Ishikawa (cell line): ENCODE measurements around the gene IKZF1.

Experiments
- CEBPB ChIP-seq: IDR thresholded peaks from 2 replicates; pipeline ENCODE4 v1.6.1; 2012
- CREB1 ChIP-seq: IDR thresholded peaks from 2 replicates; pipeline ENCODE4 v1.6.1; 2012; ENCODE audit warnings: low read depth
- EGR1 ChIP-seq: IDR thresholded peaks from 2 replicates; pipeline ENCODE4 v1.6.1; 2012
- EP300 ChIP-seq: IDR thresholded peaks from 2 replicates; pipeline ENCODE4 v1.6.1; 2012; ENCODE audit warnings: borderline replicate concordance
- FOXM1 ChIP-seq: IDR thresholded peaks from 2 replicates; pipeline ENCODE4 v1.6.1; 2012; ENCODE audit warnings: low read depth, borderline replicate concordance
- NFIC ChIP-seq: IDR thresholded peaks from 2 replicates; pipeline ENCODE4 v1.6.1; 2012
- RAD21 ChIP-seq: IDR thresholded peaks from 2 replicates; pipeline ENCODE4 v1.6.1; 2012; ENCODE audit warnings: low read depth
- TAF1 ChIP-seq: IDR thresholded peaks from 2 replicates; pipeline ENCODE4 v1.6.1; 2012; ENCODE audit warnings: low read depth, mild to moderate bottlenecking
- TCF12 ChIP-seq: IDR thresholded peaks from 2 replicates; pipeline ENCODE4 v1.6.1; 2012; ENCODE audit warnings: low read depth
- TEAD4 ChIP-seq: IDR thresholded peaks from 2 replicates; pipeline ENCODE4 v1.6.1; 2012
- YY1 ChIP-seq: IDR thresholded peaks from 2 replicates; pipeline ENCODE4 v1.6.1; 2012; ENCODE audit warnings: low read depth
- ZBTB7A ChIP-seq: IDR thresholded peaks from 2 replicates; pipeline ENCODE4 v1.6.1; 2012; ENCODE audit warnings: low read depth
- TF ChIP-seq, protein P1 (sequence below): IDR thresholded peaks from 2 replicates; pipeline ENCODE4 v1.6.1; 2012; ENCODE audit warnings: low read depth, mild to moderate bottlenecking
- TF ChIP-seq, protein P2 (sequence below): IDR thresholded peaks from 2 replicates; pipeline ENCODE4 v1.6.1; 2012
- TF ChIP-seq, protein P3 (sequence below): IDR thresholded peaks from 2 replicates; pipeline ENCODE4 v1.6.1; 2012

Gene IKZF1

DNA sequence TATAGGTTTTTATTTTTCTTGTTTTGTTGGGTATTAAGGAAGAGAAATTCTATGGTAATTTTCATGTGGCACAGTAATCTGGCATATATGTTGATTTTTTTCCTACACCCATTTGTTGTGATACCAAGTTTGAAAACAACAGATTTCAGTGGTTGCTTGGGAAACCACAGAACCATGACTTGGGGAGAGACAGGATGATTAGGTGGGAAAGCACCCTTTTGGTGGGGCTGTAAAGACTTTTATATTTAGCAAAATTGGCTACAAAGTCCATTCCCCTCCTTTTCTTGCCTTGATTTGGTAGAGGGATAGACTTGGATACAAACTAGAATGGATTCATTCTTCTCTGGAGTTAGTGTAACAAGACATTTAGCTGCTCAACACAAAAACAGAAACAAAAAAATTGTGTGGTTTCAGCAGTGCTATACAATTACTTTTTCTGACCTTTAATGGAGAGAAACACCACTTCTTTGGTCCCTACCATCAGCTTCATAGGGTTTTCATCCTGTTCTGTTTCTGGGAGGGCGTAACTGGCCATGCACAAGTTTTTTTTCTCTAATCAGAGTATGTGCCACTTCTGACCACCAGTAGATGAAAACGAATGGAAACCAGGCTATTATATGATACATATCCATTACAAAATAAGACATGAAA is 92.9 kb downstream of the IKZF1 start:
- TF ChIP-seq, protein P1, sequence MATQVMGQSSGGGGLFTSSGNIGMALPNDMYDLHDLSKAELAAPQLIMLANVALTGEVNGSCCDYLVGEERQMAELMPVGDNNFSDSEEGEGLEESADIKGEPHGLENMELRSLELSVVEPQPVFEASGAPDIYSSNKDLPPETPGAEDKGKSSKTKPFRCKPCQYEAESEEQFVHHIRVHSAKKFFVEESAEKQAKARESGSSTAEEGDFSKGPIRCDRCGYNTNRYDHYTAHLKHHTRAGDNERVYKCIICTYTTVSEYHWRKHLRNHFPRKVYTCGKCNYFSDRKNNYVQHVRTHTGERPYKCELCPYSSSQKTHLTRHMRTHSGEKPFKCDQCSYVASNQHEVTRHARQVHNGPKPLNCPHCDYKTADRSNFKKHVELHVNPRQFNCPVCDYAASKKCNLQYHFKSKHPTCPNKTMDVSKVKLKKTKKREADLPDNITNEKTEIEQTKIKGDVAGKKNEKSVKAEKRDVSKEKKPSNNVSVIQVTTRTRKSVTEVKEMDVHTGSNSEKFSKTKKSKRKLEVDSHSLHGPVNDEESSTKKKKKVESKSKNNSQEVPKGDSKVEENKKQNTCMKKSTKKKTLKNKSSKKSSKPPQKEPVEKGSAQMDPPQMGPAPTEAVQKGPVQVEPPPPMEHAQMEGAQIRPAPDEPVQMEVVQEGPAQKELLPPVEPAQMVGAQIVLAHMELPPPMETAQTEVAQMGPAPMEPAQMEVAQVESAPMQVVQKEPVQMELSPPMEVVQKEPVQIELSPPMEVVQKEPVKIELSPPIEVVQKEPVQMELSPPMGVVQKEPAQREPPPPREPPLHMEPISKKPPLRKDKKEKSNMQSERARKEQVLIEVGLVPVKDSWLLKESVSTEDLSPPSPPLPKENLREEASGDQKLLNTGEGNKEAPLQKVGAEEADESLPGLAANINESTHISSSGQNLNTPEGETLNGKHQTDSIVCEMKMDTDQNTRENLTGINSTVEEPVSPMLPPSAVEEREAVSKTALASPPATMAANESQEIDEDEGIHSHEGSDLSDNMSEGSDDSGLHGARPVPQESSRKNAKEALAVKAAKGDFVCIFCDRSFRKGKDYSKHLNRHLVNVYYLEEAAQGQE = no peak
- no peak for TF ChIP-seq EP300
- no peak for TF ChIP-seq YY1
- TF ChIP-seq TAF1 = no peak
- TF ChIP-seq, protein P2, sequence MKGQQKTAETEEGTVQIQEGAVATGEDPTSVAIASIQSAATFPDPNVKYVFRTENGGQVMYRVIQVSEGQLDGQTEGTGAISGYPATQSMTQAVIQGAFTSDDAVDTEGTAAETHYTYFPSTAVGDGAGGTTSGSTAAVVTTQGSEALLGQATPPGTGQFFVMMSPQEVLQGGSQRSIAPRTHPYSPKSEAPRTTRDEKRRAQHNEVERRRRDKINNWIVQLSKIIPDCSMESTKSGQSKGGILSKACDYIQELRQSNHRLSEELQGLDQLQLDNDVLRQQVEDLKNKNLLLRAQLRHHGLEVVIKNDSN = no peak
- TF ChIP-seq TEAD4 = no peak

DNA sequence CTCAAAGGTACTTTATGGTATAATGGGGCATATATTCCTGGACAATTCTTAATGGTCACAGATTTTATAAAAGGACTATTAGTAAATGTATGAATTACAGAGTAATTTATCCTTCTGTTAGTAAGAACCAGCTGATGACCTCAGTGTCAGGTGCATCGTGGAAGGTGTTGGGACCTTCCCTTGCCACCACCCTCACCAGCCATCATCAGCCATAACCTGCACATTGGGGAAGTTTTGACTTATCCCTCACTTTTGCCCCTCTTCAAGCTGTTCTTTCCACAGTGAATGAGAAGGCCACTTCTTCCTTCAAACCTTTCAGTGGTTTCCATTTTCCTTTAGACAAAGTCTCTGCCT is 93.4 kb downstream of the IKZF1 start:
- no peak for TF ChIP-seq TEAD4
- no peak for TF ChIP-seq CEBPB
- TF ChIP-seq, protein P3, sequence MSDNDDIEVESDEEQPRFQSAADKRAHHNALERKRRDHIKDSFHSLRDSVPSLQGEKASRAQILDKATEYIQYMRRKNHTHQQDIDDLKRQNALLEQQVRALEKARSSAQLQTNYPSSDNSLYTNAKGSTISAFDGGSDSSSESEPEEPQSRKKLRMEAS = no peak
- no peak for TF ChIP-seq TCF12
- TF ChIP-seq YY1 = no peak
- TF ChIP-seq, protein P2 = no peak
- TF ChIP-seq, protein P1 = no peak

DNA sequence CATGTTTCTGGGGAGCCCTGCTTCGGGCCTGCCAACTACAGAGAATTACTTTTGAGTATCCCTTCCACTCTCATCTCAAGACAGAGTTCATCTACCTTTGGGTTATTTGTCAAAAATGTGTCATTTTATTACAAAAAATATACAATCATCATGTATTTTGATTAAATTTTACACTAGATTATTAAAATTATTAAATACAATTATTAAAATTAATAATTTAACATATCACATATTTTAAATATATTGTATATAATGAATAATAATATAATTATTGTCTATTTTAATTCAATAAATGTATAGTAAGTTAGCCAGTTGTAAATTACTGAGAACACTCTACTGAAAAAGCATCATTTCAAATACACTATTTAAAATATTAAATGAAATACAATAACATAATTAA is 94.7 kb downstream of the IKZF1 start:
- TF ChIP-seq ZBTB7A = no peak
- no peak for TF ChIP-seq TEAD4

DNA sequence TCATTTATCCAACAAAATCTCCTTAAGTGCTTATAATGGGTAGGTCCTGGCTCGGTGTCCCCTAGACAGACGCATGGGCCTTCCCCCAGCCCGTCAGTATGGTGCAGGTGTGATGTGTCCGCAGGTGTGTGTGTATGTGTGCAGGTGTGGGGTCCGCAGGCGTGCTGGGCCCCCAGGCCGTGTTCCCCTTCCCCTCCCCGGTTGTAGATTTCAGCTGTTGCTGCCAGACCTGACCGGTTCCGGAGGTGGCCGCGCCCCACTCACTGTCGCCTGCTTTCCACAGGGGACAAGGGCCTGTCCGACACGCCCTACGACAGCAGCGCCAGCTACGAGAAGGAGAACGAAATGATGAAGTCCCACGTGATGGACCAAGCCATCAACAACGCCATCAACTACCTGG is 95.1 kb downstream of the IKZF1 start:
- TF ChIP-seq TCF12 (no peak), CEBPB (no peak), CREB1 (no peak), ZBTB7A (no peak), EP300 (no peak), FOXM1 (no peak), TAF1 (no peak), TEAD4 (no peak), EGR1 (no peak), RAD21 (no peak), YY1 (no peak), NFIC (no peak)
- TF ChIP-seq, protein P2 = no peak
- TF ChIP-seq, protein P3 = no peak
- TF ChIP-seq, protein P1 = no peak

DNA sequence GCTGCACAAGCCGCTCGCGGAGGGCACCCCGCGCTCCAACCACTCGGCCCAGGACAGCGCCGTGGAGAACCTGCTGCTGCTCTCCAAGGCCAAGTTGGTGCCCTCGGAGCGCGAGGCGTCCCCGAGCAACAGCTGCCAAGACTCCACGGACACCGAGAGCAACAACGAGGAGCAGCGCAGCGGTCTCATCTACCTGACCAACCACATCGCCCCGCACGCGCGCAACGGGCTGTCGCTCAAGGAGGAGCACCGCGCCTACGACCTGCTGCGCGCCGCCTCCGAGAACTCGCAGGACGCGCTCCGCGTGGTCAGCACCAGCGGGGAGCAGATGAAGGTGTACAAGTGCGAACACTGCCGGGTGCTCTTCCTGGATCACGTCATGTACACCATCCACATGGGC is 95.6 kb downstream of the IKZF1 start:
- TF ChIP-seq, protein P2 = no peak
- TF ChIP-seq FOXM1 = no peak
- no peak for TF ChIP-seq TCF12
- TF ChIP-seq CEBPB = no peak
- TF ChIP-seq YY1 = no peak
- TF ChIP-seq NFIC = no peak
- no peak for TF ChIP-seq TEAD4
- TF ChIP-seq RAD21 = no peak
- TF ChIP-seq CREB1 = no peak
- TF ChIP-seq, protein P1 = no peak
- TF ChIP-seq ZBTB7A = no peak
- no peak for TF ChIP-seq EP300
- TF ChIP-seq, protein P3 = no peak
- no peak for TF ChIP-seq EGR1
- no peak for TF ChIP-seq TAF1
